ENCODE data around the gene CARD6.
A peak's percentile ranks its signal among the peaks of the same experiment; 100 is the strongest.

Gene CARD6

DNA sequence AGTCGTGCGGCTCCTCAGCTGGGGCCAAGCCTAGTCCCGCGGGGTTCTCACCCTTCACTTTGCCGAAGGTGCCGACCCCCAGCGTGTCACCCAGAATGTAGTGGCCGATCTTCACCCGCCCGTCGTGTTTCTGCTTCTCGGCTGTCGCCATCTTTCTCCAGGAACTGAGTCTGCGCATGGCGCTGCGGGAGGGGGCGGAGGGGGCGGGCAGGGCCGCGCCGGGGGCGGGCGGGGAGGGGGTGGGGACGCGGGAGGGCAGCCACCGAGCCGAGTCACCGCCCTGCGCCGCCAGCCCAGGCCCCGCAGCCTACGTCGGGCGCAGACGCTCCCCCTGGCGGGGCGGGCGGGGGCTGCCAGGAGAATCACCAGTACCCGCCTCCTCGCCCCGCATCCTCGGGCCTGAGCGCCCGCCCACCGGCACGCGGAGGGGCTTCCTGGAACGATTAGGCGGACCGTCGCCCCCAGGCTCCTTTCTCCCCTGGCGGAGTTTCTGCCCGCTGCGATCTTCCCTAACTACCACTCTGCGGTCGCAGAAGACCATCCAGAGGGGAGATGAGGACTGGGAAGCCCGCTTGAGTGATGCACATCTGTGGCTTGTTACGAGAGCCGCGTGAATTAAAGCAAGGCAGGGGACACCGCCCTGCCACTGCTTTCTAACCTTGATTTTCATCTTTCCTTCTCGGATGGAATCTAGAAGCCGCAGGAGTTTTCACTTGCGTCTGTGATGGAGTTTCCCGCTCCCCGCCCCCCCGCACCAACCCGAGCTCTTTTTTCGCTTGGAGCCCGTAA is 43.0 kb upstream of the CARD6 start, which contains the start of gene PRKAA1:
PRKAA1 (minus strand) TSS at position 363 of the 789 bp plus-strand sequence; CDS start at position 178, 185 bp downstream.
- peak within 1 kb of the TSS; percentile 95 for H3K27ac ChIP-seq
- TF ChIP-seq, protein P1, sequence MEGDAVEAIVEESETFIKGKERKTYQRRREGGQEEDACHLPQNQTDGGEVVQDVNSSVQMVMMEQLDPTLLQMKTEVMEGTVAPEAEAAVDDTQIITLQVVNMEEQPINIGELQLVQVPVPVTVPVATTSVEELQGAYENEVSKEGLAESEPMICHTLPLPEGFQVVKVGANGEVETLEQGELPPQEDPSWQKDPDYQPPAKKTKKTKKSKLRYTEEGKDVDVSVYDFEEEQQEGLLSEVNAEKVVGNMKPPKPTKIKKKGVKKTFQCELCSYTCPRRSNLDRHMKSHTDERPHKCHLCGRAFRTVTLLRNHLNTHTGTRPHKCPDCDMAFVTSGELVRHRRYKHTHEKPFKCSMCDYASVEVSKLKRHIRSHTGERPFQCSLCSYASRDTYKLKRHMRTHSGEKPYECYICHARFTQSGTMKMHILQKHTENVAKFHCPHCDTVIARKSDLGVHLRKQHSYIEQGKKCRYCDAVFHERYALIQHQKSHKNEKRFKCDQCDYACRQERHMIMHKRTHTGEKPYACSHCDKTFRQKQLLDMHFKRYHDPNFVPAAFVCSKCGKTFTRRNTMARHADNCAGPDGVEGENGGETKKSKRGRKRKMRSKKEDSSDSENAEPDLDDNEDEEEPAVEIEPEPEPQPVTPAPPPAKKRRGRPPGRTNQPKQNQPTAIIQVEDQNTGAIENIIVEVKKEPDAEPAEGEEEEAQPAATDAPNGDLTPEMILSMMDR (IDR thresholded peaks at IDR 0.05; ENCODE audit: low read depth, low read length), result peak; percentile 71
- H3K9me3 ChIP-seq (ENCODE audit: severe bottlenecking), result no peaks in the 10 kb centered on the region
- no peaks in the 10 kb centered on the region for H3K27me3 ChIP-seq (ENCODE audit: insufficient read depth, low read depth, severe bottlenecking)
- peak; percentile 90 for DNase-seq
- H3K4me3 ChIP-seq (ENCODE audit: low read depth, low read length), result peak within 1 kb of the TSS; percentile 91
- peaks cover 20% of the 10 kb centered on the region for H3K36me3 ChIP-seq

- Histone ChIP-seq H3K27me3 (ENCODE audit: insufficient read depth, low read depth, severe bottlenecking) (no peaks in the 10 kb centered on the region), H3K4me3 (ENCODE audit: low read depth, low read length) (peak overlapping the region; percentile 68), H3K9me3 (ENCODE audit: severe bottlenecking) (no peaks in the 10 kb centered on the region), H3K36me3 (peaks cover 20% of the 10 kb centered on the region), H3K27ac (peak overlapping the region; percentile 95)
- DNase-seq, result no peak
- TF ChIP-seq, protein P1 (IDR thresholded peaks at IDR 0.05; ENCODE audit: low read depth, low read length), result peak; percentile 7; the same call in 1 of the 2 replicates
Measured at GRCh38 chr5:40798801-40799210, 42.4 kb upstream of the CARD6 start.

DNA sequence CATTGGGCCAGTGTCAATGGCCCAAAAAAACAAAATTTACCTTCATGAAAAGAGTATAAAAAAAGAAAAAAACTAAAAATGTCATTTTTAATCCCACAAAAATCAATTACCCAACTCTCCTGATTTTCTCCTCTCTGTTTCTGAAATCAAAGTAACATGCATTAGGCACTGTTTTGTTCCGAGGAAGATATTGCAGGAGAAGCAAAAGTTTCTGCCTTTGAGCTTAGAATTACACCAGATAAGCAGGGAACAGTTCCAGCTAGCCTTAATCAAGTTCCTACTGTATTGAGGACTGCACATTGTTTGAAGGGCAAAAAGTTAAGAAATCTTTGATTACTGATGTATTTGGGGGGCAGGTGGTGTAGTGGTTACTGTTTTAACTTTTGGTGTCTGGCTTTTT is 41.9 kb upstream of the CARD6 start:
- no peak overlapping the region for H3K27ac ChIP-seq
- TF ChIP-seq, protein P1 (IDR thresholded peaks at IDR 0.05; ENCODE audit: low read depth, low read length), result no peak
- peak overlapping the region; percentile 68 for H3K4me3 ChIP-seq (ENCODE audit: low read depth, low read length)
- H3K36me3 ChIP-seq, result peaks cover 20% of the 10 kb centered on the region
- no peaks in the 10 kb centered on the region for H3K9me3 ChIP-seq (ENCODE audit: severe bottlenecking)
- no peaks in the 10 kb centered on the region for H3K27me3 ChIP-seq (ENCODE audit: insufficient read depth, low read depth, severe bottlenecking)
- no peak for DNase-seq

GRCh38 chr5:40801771-40802562 is 39.2 kb upstream of the CARD6 start:
- Histone ChIP-seq H3K27me3 (ENCODE audit: insufficient read depth, low read depth, severe bottlenecking) (no peaks in the 10 kb centered on the region), H3K4me3 (ENCODE audit: low read depth, low read length) (no peak overlapping the region), H3K9me3 (ENCODE audit: severe bottlenecking) (no peaks in the 10 kb centered on the region), H3K27ac (peak overlapping the region; percentile 2), H3K36me3 (no peaks in the 10 kb centered on the region; the same call in 1 of the 2 replicates)
- TF ChIP-seq, protein P1 (IDR thresholded peaks at IDR 0.05; ENCODE audit: low read depth, low read length), result no peak
- no peak for DNase-seq

DNA sequence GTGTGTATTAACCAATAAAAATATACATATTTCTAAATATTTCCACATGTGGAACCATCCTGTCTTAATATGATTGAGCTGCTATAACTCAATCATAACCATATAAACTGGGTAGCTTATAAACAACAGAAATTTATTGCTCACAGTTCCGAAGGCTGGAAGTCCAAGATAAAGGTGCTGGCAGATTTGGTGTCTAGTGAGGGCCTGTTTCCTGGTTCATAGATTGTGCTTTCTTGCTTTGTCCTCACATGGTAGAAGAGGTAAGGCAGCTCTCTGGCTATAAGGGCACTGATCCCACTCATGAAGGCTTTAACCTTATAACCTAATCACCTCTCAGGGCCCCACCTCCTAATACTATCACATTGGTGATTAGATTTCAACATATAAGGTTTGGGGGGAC is 29.0 kb upstream of the CARD6 start:
- no peaks in the 10 kb centered on the region for H3K27me3 ChIP-seq (ENCODE audit: insufficient read depth, low read depth, severe bottlenecking)
- H3K27ac ChIP-seq, result no peak overlapping the region

More for the DNA sequence above, 29.0 kb upstream of the CARD6 start:
- no peak for DNase-seq
- Histone ChIP-seq H3K36me3 (no peaks in the 10 kb centered on the region), H3K9me3 (ENCODE audit: severe bottlenecking) (no peaks in the 10 kb centered on the region), H3K4me3 (ENCODE audit: low read depth, low read length) (no peak overlapping the region)
- TF ChIP-seq, protein P1 (IDR thresholded peaks at IDR 0.05; ENCODE audit: low read depth, low read length), result no peak
